ENCODE measurements around the gene LRRN3.

Gene LRRN3

DNA sequence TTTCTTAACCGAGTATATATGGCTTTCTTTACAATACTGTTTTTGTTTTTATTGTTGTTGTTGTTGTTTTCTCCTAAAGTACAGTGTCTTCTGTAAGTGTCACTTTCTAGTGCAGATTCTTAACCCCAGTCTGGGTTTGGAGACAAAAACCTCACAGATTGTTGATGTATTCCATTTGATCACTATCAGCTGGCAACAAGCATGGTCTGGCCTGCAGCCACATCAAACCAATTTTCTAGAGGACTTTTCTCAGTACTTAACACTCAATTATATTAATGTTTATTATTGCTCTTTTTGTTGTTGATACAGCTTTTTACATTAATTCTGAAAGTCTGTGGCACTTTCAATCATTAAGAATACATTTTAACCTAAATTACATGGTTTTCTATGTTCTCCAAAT is 17.1 kb downstream of the LRRN3 start:
- DNase-seq = no peak

DNA sequence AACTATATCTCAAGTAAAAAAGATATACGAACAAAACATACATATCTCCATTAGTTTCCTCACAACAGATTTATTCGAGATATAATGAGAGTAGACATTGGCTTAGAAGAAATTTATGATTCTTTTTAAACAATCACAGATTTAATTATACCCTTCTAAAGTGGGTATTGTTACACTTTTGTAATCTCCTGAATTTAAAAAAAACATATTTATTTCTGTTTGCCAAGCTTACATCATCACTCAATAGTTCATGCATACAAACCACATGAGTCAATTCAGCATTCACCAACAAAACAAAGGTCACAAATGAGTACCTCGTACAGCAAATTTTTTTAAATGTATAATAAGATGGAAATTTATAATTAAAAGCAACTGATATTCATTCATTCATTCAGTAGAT is 17.6 kb downstream of the LRRN3 start:
- no peak for DNase-seq

DNA sequence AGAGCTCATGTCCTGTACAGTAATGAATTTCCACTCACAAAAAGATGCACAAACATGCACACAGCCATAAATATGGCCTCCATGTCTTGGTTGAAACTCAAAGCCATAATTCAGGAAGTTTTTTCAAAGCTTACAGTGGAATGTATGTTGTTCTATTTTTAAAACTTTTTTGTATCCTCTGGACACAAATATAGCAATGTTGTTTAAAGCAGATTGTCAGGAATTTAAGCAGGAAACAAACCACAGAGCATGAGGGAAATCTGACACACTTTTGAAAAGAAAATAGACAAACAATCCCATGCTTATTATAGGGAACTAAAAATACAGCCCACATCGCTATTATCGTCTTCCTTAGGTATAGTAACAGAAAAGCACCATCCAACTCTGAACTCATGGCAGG is 21.5 kb downstream of the LRRN3 start:
- DNase-seq = no peak

DNA sequence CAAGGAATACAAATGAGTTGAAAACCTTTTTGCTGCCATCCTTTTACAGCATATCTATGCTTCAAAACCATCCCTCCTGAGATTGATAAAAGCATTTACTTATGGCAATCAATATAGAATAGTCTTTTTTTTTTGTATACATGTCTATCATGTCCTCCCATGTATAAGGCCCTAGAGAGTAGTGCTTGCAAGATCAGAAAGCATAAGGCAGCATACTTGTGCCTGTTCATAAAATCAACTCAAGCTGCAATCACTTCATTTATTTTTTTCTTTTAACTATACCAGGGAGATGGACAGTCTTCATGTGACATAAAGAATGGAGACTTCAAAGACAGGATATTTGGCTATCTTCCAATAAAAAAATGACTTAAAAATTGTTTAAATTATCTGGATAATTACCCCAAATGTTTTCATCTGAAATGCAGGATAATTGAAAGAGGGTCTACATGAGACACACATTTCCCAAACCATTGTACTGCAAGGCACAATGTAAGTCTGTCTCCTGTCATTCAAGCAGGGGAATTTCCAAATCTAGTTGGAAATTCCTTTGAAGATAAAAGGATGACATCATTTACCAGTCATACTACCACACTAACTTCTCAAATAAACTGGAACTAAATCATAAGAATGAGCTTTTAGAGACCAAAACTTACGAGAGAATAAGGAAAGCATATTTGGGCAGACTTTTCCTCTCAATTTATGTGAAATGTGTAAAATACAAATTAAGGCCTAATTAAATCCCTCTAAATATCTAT is 22.5 kb downstream of the LRRN3 start:
- no peak for DNase-seq

DNA sequence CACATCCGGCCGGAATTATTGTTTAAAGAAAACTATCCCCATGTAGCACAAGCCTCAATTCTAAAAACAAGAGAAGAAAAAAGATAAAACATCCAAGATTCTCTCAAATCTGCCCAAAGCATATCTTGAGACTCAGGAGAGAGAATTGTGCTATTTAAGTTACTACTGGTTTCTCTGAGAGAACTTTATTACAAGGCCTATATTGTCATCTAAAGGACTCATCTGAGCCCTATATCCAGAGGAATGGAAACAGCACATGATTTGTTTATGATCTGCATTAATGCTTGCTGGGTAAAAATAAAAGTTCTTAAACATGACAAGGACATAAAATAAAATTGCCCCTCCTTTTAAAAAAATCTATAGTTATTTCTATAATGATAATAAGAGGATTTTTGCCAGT is 25.0 kb downstream of the LRRN3 start:
- DNase-seq = no peak

DNA sequence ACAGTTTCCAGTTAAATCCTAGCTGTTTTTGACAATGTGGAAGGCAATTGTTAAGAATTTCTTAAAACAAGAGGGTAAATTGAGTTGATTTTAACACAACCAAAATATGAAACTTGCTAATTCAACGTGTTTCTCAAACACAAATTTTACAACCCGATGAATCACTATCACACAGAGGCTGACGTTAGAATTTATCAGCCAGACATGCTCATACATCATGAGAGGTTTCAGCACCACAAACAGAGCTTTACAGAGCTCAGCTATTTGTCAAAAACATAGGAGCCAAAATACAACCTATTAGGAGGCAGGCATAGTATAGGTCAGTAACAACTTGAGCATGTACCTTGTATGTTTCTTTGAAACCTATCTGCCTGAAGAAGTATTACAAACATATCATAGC is 36.1 kb downstream of the LRRN3 start:
- no peak for DNase-seq

DNA sequence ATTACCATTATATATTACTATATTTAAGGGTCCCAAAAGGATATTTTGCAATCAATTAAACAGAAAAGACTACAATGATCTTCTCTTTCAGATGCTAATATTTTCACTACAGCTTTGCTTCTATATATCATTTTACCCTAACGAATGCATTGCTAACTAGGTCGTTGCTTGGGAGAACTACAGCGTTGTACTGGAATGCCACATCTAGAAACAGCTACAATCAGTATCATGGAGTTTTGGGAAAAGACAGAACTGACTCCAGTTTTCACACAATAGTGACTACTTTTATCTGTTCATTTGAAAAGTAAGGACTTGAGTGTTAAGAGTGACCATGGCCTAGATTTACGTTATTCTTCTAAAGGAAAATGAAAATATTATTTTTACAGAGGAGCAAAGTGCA is 38.5 kb downstream of the LRRN3 start:
- DNase-seq = no peak

DNA sequence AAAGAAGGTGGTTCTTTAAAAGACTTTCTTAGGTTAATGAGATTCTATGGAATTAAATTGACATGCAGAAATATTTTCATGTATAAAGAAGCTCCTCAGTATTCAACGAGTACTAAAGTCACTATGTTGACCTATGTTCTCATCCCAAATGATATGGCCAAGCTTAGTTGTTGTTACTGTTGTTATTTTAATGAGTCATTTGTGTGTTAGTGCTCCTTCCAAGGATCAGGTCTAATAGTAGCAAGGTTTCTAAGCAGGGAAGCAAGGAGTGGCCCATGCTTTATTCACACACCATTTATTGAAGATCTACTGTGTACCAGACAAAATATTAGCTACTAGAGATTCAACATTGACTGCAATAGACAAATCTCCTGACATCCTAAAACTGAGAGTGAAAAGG is 41.9 kb downstream of the LRRN3 start:
- DNase-seq = no peak

DNA sequence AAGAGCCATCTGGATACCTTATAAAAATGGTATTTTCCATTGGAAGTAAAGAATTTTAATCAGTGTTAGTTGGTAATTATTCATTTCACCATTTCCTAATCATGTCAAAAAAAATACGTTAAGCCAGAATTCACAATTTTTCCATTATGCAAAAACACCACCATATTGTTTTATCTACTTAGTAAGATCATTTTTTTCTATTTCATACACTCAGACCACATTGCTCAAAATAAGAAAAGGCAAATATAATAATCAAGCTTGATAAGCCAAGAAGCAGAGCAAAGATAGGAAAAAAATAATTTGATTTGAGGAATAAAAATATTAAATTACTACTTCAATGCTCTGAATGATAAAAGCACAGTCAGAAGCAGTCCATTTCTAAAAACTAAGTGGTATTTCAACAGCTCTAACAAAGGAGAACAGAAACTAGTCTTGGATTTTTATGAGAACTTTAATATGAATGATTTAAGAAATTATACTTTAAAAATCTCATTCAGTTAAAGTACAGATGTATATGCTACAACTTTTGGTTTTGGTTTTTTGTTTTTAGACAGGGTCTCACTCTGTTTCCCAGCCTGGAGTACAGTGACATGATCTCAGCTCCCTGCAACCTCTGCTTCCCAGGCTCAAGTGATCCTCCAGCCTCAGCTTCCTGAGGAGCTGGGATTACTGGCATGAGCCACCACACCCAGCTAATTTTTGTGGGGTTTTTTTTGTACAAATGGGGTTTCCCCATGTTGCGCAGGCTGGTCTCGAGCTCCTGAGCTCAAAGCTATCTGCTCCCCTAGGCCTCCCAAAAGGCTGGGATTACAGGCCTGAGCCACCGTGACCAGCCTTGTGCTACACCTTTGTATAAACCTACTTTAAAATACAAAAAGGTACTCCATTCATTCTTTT is 46.6 kb downstream of the LRRN3 start:
- DNase-seq = no peak

DNA sequence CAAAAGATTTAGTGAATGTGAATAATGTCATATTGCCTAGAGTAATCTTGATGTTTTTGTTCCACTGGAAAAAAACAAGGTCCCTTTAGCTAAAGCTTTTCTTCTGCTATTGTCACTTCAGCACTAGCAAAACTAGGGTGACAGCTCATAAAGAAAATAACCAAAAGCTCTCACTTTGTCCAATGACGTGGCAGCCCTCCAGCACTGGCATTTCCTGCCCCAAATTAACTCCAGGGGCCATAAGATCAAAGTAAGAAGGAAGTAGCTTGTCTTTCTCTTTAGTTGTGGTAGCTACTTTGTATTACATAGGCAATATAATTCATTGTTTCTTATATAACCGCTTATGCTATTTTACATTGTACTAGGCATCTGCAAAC is 47.3 kb downstream of the LRRN3 start:
- no peak for DNase-seq

DNA sequence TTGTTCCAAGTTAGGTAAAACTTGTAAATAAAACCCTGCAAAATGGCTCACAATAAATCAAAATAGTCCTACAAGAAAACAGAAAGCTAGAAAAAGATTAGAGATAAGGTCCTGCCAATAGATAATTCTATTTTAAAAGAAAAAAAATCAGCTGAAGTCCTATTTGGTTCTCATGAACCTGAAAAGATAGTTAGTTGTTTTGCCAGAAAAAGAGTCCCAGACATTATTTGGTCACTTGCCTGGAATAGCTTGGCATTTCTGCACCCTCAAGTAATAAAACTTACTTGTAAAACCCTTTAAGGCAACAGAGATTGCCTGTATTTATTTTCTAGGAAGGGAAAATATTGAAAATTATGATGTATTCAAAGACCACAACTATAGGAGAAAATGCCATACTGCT is 47.7 kb downstream of the LRRN3 start:
- DNase-seq = no peak

DNA sequence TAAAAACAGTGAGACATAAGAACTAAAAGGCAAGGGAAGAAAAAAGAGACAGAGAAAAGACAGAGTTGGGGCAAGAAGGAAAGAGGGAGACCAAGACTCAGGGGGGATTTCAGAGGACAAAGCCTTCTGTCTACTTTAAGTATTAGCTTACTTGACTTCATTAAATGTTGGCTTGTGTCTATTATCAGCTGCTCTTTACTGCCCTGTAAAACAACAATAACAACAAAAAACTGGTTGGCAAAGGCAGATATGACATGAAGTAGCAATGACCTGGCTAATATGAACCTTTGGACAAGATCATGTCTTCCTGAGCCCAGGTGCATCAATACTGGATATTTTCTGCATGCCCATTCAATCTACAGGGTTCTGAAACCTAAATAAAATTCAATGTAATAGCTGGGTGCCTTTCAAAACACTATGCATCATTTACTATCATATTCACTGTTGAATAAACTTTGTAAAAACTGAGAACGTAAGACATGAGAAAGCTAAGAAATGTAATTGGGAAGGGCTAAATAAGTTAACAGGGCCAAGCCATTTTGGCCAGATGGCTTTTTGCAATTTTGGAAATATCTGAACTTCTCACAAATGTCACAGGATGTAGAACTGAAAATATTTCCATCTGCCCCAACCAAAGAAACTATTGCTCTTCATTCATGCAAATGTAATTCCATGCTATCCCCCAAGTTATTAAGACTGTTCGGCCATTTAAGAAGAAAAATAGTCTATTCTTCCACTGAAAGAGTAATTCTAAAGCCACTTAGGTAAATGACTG is 49.4 kb downstream of the LRRN3 start:
- DNase-seq = no peak

DNA sequence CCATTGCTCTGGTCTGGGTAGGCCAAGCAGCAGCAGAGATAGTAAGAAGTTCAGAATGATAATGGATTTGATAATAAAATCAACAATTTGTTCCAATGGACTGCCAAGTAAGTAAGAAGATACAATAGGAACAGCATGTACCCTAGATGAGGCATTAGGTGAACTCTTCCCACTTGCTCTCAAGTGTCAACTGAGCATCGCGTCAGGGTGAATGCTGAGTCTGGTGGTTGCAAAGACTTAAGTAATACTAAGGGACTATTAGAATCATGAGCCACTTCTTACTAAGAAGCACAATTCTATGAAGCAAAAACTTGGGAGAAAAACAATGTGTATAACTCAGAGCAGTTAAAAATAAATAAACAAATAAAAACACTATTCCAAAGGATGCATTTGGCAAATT is 54.5 kb downstream of the LRRN3 start:
- no peak for DNase-seq

DNA sequence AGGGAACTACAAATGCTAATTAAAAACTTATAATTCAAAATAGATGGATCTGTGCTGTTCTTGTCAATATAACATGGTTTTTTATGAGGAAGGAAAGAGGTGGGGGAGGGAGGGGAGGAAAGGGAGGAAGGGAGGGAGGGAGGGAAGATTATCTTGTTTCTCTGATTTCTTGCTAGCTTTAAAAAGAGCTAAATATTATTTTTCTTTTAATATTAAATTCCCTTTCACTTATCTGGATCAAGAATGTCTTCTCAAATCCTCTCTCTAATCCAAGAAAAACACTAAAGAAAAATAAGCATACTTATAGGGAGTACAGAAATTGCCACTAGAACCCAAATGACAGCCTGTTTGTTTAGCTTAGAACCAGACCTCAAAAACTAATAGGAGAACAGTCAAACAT is 55.2 kb downstream of the LRRN3 start:
- DNase-seq = no peak

DNA sequence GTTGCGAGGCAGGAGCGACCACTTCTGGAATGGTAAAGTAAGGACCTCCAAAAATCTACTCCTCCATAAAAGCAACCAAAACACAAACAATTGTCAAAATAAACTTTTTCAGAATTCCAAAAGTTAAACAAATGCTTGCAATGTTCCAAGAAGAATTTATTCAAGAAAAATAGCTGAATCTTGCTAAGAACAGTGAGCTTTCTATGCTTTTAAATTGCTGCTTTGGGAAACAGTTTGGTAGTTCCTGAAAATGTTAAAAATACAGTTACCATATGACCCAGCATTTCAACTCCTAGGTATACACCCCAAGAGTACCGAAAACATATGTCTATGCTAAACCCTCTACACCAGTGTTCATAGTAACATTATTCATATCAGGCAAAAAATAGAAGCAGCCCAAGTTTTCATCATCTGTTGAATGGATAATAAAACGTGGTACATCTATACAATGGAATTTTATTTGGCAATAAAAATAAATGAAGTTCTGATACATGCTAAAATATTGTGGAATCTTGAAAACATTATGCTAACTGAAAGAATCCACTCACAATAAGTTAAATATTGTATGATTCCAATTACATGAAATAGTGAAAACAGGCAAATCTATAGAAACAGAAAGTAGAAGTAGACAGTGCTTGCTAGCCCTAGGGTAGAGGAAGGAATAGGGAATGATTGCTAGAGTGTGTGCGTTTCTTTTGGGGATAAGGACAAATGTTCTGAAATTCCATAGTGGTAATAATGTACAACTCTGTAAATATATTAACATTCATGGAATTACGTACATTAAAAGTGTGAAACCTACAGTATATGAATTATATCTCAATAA is 57.0 kb downstream of the LRRN3 start:
- no peak for DNase-seq

DNA sequence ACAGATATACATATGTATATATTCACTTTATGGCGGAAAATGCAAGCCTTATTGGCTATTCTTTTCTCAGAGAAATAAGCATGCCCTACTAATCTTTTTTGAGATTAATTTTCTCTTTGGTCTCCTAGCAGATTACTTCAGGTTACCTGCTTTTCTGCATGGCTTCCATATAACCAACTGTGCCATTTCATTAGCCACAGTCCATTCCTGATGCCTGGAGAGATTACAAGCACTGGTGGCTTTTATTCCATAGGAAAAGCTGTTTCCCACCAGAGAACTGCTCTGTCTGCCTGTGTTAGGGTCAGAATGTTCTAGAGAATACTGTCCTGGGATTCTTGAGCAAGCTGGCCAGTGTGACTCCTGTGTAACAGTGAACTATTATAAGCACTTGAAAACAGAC is 59.8 kb downstream of the LRRN3 start:
- DNase-seq = no peak

DNA sequence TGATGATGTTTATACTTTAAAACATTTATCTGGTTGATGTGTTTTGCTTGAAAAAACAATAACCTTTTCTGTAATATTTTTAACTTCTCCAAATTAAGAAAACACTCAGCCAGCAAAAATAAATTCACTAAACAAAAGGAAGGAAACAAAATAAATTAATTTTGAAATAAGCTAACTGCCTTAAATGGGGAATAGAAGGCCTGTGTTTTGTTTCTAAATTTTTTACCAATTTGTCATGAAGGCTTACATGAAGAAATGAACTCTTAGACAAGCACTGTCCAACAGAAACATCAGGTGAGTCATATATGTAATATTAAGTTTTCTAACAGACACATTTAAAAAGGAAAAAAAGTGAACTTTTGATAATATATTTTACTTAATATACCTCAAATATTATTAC is 68.5 kb downstream of the LRRN3 start:
- no peak for DNase-seq

DNA sequence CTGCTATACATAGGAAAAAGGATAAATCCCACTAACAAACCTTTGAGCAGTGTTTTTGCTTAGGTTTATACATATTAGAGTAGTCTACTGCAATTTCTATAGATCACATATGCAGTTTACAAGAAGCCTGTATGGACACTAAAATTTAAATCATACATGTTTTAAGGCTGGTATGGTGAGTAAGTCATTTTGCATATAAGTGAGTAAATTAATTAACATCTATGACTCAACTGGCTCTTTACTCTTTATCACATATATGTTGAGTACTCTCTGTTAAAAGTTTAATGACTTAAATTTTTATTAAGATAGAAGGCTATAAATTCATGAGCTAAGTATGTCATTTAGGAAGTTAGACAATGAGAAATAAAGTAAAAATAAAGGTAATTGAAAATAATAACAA is 69.4 kb downstream of the LRRN3 start:
- DNase-seq = no peak

DNA sequence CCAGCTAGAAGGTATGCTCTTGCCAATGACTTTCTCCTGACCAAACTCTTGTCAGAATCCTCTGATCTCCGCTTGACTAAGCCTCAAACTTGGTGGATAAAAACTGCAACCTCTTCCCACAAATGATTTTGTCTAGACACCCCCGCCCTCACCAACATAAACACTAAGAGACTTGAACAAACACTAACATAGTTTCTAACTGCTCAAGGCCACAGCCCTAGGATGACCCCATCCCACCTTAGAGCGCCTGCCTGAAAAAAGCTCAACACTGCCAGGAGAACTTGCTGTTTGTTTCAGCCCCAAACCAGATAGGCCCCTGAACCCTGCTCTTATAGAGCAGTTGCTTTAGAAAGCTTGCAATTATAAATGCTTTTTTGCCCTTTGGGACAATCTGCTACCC is 71.8 kb downstream of the LRRN3 start:
- DNase-seq = no peak

DNA sequence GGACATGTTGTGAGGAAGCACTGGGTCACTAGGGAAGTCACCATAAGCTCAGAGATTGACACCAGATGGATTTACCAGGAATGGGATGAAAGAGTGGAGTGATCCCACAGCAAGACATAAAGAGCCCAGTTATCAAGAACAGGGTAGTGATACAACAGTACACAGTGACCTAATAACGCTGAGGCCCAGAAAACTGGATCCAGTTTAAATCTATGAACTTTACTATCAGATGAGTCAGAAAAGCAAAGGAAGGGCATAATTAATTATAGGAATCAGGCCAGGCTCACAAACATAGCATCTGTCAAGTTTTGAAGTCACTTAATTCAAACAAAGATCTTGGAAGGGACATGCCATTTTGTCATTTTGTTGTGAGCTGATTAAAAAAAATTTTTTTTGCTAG is 73.5 kb downstream of the LRRN3 start:
- no peak for DNase-seq

DNA sequence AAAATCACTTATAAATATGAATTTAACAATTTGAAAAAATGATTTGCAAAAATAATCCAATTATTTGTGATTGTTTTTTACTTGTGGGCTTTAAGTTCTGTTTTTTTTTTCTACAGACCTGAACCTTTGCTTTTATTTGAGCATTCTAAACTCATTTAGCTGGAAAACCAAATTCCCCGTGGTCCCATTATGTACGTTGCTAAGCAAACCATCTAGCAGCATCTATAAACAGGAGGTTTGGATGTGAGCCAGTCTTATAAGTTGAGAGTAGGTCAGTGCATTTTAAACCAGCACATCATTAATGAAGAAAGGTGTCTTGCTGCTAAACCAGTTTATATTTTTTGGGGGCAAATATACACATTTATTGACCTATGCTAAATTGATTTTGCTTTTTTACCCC is 77.3 kb downstream of the LRRN3 start:
- no peak for DNase-seq

DNA sequence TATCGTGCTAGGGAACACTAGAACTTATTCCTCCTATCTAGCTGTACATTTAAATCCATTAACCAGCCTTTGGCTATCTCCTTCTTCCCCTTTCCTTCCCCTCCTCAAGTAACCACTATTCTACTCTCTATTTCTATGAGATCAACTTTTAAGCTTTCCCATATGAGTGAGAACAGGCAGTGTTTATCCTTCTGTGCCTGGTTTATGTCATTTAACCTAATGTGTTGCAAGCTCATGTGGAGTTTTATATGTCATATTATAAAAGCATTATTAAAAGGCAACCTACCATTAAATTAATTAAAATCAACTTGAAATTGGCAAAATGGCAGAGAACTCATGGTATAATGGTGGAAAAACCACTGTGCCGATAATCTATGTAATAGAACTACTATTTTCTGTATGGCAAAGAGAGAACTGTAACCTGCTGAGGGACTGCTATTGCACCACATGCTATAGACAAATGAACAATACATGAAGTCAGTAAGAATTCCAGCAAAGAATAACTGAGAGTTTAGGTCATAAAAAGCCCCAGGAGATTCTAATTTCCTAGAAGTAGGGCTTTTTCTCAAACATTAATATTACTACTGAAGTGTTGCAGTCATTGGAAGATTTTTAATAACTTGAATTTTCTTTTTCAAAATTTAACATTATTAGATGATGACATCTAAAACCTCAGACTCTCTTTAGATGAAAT is 81.8 kb downstream of the LRRN3 start:
- no peak for DNase-seq
